Measurements from ENCODE around the gene GORASP1. TPM values are rescaled to one million over a fixed set of nuclear protein-coding genes. Genes with fewer than 3 reads are reported as not detected.

GORASP1 gene
- total and polyA plus RNA-seq, 5 donors from 2014 or later, result 18.5 to 34.0 (median 22.3) TPM

DNA sequence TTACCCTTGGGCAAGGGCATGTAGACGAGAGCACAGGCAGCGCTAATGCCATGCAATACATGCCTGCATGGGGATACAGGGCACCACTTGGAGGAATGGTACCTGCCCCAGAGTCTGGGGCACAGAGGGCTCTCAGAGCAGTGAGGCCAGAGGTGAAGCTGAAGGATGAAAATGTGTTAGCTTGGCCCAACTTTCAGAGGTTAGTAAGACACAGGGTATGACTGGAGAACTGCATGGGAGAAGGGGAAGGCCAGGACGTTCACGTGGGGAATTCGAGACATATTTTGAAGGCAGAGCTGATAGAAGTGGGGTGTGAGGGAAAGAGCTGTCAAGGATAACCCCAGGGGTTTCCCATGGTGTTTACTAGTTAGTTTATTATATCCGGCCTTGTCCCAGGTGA, 26.4 kb upstream of the GORASP1 start:
- Histone ChIP-seq H3K27me3 (ENCODE audit: control insufficient read depth, insufficient read depth, low read length) (no peaks in the 10 kb centered on the region), H3K36me3 (ENCODE audit: control insufficient read depth, insufficient read depth, low read length) (no peaks in the 10 kb centered on the region), H3K27ac (ENCODE audit: insufficient read depth, low read length, poor library complexity, severe bottlenecking) (no peak overlapping the region), H3K4me3 (ENCODE audit: low read depth, low read length) (no peak overlapping the region), H3K9me3 (ENCODE audit: control insufficient read depth in 2 of 2, low read length in 2 of 2) (no peaks in the 10 kb centered on the region), H3K4me1 (ENCODE audit: control insufficient read depth, insufficient read depth, low read length, poor library complexity, severe bottlenecking) (no peaks in the 10 kb centered on the region)
- DNase-seq, result no peak
- Mint-ChIP-seq H3K9me3 (no peaks in the 10 kb centered on the region), H3K27ac (no peak overlapping the region), H3K36me3 (peaks cover 9% of the 10 kb centered on the region), H3K27me3 (no peaks in the 10 kb centered on the region), H3K4me3 (no peak overlapping the region), H3K4me1 (peaks cover 0 to 7% (median under 1%) of the 10 kb centered on the region in 4 donors)
- no peak for ATAC-seq (ENCODE audit: low read depth in 2 of 2)

- Mint-ChIP-seq H3K9me3 (no peaks in the 10 kb centered on the region), H3K4me3 (no peak overlapping the region), H3K36me3 (peaks cover 9% of the 10 kb centered on the region), H3K4me1 (peaks cover 1 to 11% (median 5%) of the 10 kb centered on the region in 4 donors), H3K27me3 (no peaks in the 10 kb centered on the region), H3K27ac (no peak overlapping the region)
- Histone ChIP-seq H3K4me3 (ENCODE audit: low read depth, low read length) (no peak overlapping the region), H3K27me3 (ENCODE audit: control insufficient read depth, insufficient read depth, low read length) (no peaks in the 10 kb centered on the region), H3K4me1 (ENCODE audit: control insufficient read depth, insufficient read depth, low read length, poor library complexity, severe bottlenecking) (peaks cover 4% of the 10 kb centered on the region), H3K36me3 (ENCODE audit: control insufficient read depth, insufficient read depth, low read length) (no peaks in the 10 kb centered on the region), H3K27ac (ENCODE audit: insufficient read depth, low read length, poor library complexity, severe bottlenecking) (no peak overlapping the region), H3K9me3 (ENCODE audit: control insufficient read depth in 2 of 2, low read length in 2 of 2) (no peaks in the 10 kb centered on the region)
- ATAC-seq (ENCODE audit: low read depth in 2 of 2) (no peak), DNase-seq (no peak)
These were observed 25.7 kb upstream of the GORASP1 start for GRCh38 chr3:39133093-39133490.

DNA sequence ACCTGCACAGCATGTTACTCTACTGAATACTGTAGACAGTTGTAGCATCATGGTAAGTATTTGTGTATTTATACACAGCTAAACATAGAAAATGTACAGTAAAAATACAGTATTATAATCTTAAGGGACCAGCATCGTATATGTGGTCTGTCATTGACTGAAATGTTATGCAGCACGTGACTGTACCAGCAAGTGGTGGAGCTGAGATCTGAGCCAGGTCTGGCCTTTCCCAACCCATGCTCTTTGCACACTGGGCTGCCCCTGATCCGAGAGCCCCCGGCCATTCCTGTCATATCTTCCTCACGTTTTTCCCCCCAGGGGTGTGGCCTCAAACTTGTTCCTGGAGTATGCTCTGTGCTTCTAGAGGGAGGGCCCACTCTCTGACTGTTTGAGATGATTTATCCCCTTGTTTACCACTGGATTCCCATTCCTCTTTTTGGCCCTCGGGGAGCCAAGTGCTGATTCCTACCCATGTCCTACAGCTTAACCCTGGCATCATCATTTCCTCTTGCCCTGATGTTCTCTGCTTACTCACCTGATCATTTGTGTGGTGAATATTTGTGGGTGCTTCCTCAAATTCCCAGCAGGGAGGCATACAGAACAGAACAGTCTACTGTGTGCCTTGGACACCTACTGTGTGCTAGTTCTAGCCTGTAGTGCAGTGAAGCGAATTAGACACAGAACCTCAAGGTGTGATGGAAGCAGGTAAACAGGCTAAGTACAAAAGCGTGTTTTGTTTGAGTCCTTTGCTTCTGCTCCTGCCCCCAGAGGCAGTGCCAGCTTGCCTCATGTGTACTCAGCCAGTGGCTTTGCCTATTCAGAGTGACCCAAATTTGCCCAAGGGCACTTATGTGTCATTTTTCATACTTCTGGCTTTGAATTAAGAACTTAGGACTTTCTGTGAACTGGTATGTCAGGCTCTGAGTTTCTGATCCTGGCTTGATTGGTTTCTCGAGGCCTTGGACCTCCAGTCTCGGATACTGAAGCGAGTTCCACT, 25.0 kb upstream of the GORASP1 start:
- H3K9me3 ChIP-seq (ENCODE audit: control insufficient read depth in 2 of 2, low read length in 2 of 2), result no peaks in the 10 kb centered on the region
- peak overlapping the region in 1 of 3 donors; percentile 22 for H3K27ac Mint-ChIP-seq
- no peak overlapping the region for H3K4me3 Mint-ChIP-seq
- H3K4me1 ChIP-seq (ENCODE audit: control insufficient read depth, insufficient read depth, low read length, poor library complexity, severe bottlenecking), result peaks cover 11% of the 10 kb centered on the region
- ATAC-seq (ENCODE audit: low read depth in 2 of 2) (no peak), DNase-seq (no peak)
- no peaks in the 10 kb centered on the region for H3K9me3 Mint-ChIP-seq
- H3K27me3 Mint-ChIP-seq, result no peaks in the 10 kb centered on the region
- H3K36me3 ChIP-seq (ENCODE audit: control insufficient read depth, insufficient read depth, low read length), result no peaks in the 10 kb centered on the region
- H3K27me3 ChIP-seq (ENCODE audit: control insufficient read depth, insufficient read depth, low read length), result no peaks in the 10 kb centered on the region
- H3K27ac ChIP-seq (ENCODE audit: insufficient read depth, low read length, poor library complexity, severe bottlenecking), result no peak overlapping the region
- peaks cover 4% of the 10 kb centered on the region for H3K36me3 Mint-ChIP-seq
- H3K4me3 ChIP-seq (ENCODE audit: low read depth, low read length), result no peak overlapping the region
- H3K4me1 Mint-ChIP-seq, result peaks cover 8 to 18% (median 12%) of the 10 kb centered on the region in 4 donors

GRCh38 chr3:39130693-39131265, 23.4 kb upstream of the GORASP1 start:
- no peak overlapping the region for H3K4me3 Mint-ChIP-seq
- ATAC-seq (ENCODE audit: low read depth in 2 of 2), result no peak
- peaks cover 13% of the 10 kb centered on the region for H3K4me1 ChIP-seq (ENCODE audit: control insufficient read depth, insufficient read depth, low read length, poor library complexity, severe bottlenecking)
- H3K27me3 ChIP-seq (ENCODE audit: control insufficient read depth, insufficient read depth, low read length), result no peaks in the 10 kb centered on the region
- no peaks in the 10 kb centered on the region for H3K9me3 ChIP-seq (ENCODE audit: control insufficient read depth in 2 of 2, low read length in 2 of 2)
- no peaks in the 10 kb centered on the region for H3K27me3 Mint-ChIP-seq
- no peaks in the 10 kb centered on the region for H3K36me3 ChIP-seq (ENCODE audit: control insufficient read depth, insufficient read depth, low read length)
- H3K9me3 Mint-ChIP-seq, result no peaks in the 10 kb centered on the region
- peak overlapping the region in 1 of 3 donors; percentile 26 for H3K27ac Mint-ChIP-seq
- peaks cover 4% of the 10 kb centered on the region for H3K36me3 Mint-ChIP-seq
- no peak for DNase-seq
- H3K27ac ChIP-seq (ENCODE audit: insufficient read depth, low read length, poor library complexity, severe bottlenecking), result no peak overlapping the region
- peaks cover 8 to 25% (median 17%) of the 10 kb centered on the region in 4 donors for H3K4me1 Mint-ChIP-seq
- H3K4me3 ChIP-seq (ENCODE audit: low read depth, low read length), result no peak overlapping the region

- Mint-ChIP-seq H3K27me3 (no peaks in the 10 kb centered on the region), H3K9me3 (no peaks in the 10 kb centered on the region), H3K4me1 (peaks cover 8 to 25% (median 17%) of the 10 kb centered on the region in 4 donors), H3K4me3 (no peak overlapping the region), H3K36me3 (peaks cover 4% of the 10 kb centered on the region), H3K27ac (no peak overlapping the region)
- H3K4me1 ChIP-seq (ENCODE audit: control insufficient read depth, insufficient read depth, low read length, poor library complexity, severe bottlenecking), result peaks cover 13% of the 10 kb centered on the region
- no peak for ATAC-seq (ENCODE audit: low read depth in 2 of 2)
- no peaks in the 10 kb centered on the region for H3K36me3 ChIP-seq (ENCODE audit: control insufficient read depth, insufficient read depth, low read length)
- no peak for DNase-seq
- no peak overlapping the region for H3K27ac ChIP-seq (ENCODE audit: insufficient read depth, low read length, poor library complexity, severe bottlenecking)
- H3K27me3 ChIP-seq (ENCODE audit: control insufficient read depth, insufficient read depth, low read length), result no peaks in the 10 kb centered on the region
- H3K4me3 ChIP-seq (ENCODE audit: low read depth, low read length), result no peak overlapping the region
- no peaks in the 10 kb centered on the region for H3K9me3 ChIP-seq (ENCODE audit: control insufficient read depth in 2 of 2, low read length in 2 of 2)
These were observed 22.6 kb upstream of the GORASP1 start for GRCh38 chr3:39130026-39130425.

- Histone ChIP-seq H3K9me3 (ENCODE audit: control insufficient read depth in 2 of 2, low read length in 2 of 2) (no peaks in the 10 kb centered on the region), H3K4me1 (ENCODE audit: control insufficient read depth, insufficient read depth, low read length, poor library complexity, severe bottlenecking) (peaks cover 13% of the 10 kb centered on the region), H3K27ac (ENCODE audit: insufficient read depth, low read length, poor library complexity, severe bottlenecking) (no peak overlapping the region), H3K36me3 (ENCODE audit: control insufficient read depth, insufficient read depth, low read length) (no peaks in the 10 kb centered on the region), H3K27me3 (ENCODE audit: control insufficient read depth, insufficient read depth, low read length) (no peaks in the 10 kb centered on the region), H3K4me3 (ENCODE audit: low read depth, low read length) (no peak overlapping the region)
- ATAC-seq (ENCODE audit: low read depth in 2 of 2), result no peak
- DNase-seq, result no peak
- no peaks in the 10 kb centered on the region for H3K27me3 Mint-ChIP-seq
- no peaks in the 10 kb centered on the region for H3K9me3 Mint-ChIP-seq
- peaks cover 9 to 25% (median 17%) of the 10 kb centered on the region in 4 donors for H3K4me1 Mint-ChIP-seq
- H3K4me3 Mint-ChIP-seq, result no peak overlapping the region
- H3K36me3 Mint-ChIP-seq, result peaks cover 4% of the 10 kb centered on the region
- H3K27ac Mint-ChIP-seq, result no peak overlapping the region
These were observed 21.5 kb upstream of the GORASP1 start for GRCh38 chr3:39128951-39129350.

DNA sequence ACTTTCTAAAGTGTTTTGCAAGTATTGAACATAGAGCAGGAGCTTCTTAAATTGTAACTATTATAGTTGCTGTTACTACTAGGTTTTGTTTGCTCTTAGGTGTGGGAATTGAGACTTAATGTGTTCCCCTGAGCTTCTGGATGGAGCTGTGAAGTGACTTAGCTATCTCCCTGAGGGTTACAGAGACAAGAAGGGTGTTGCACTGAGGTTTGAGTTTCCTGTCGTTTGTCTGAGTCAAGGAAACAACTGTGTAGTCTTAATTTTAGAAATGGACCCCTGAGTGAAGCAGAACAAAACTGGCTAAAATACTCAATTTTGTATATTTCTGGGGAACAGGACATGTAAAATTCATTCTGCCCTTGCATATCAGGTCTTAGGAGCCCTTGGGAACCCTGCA, 20.5 kb upstream of the GORASP1 start:
- H3K27ac Mint-ChIP-seq, result peak overlapping the region; percentile 50 to 86 (median 84)
- no peaks in the 10 kb centered on the region for H3K9me3 ChIP-seq (ENCODE audit: control insufficient read depth in 2 of 2, low read length in 2 of 2)
- H3K4me3 ChIP-seq (ENCODE audit: low read depth, low read length), result peak overlapping the region; percentile 7
- no peaks in the 10 kb centered on the region for H3K27me3 Mint-ChIP-seq
- no peaks in the 10 kb centered on the region for H3K27me3 ChIP-seq (ENCODE audit: control insufficient read depth, insufficient read depth, low read length)
- H3K27ac ChIP-seq (ENCODE audit: insufficient read depth, low read length, poor library complexity, severe bottlenecking), result no peak overlapping the region
- H3K36me3 ChIP-seq (ENCODE audit: control insufficient read depth, insufficient read depth, low read length), result no peaks in the 10 kb centered on the region
- H3K9me3 Mint-ChIP-seq, result no peaks in the 10 kb centered on the region
- peak overlapping the region in 1 of 4 donors; percentile 46 for H3K4me3 Mint-ChIP-seq
- DNase-seq (peak in 1 of 3 donors; percentile 61), ATAC-seq (ENCODE audit: low read depth in 2 of 2) (peak; percentile 47 to 60)
- H3K36me3 Mint-ChIP-seq, result peaks cover 4% of the 10 kb centered on the region
- H3K4me1 ChIP-seq (ENCODE audit: control insufficient read depth, insufficient read depth, low read length, poor library complexity, severe bottlenecking), result peaks cover 13% of the 10 kb centered on the region
- H3K4me1 Mint-ChIP-seq, result peaks cover 11 to 25% (median 17%) of the 10 kb centered on the region in 4 donors
